ENCODE results near the gene GRIK1.
"Not testable (repeated sequence)": the region's sequence is repeated elsewhere in the genome, so short reads cannot be mapped to it uniquely, and the experiment has no call there.

Gene GRIK1

GRCh38 chr21:29939924-29940275 lies at the start of gene GRIK1:
GRIK1 (minus strand) TSS chr21:29939996.
- no peak for DNase-seq (ENCODE audit: low read depth)

- DNase-seq (ENCODE audit: low read depth) = no peak
Measured at GRCh38 chr21:29987762-29988161, 48.0 kb upstream of the GRIK1 start.

- no peak for DNase-seq (ENCODE audit: low read depth)
Measured at GRCh38 chr21:29985866-29986265, 46.1 kb upstream of the GRIK1 start.

GRCh38 chr21:29979043-29979442 lies 39.2 kb upstream of the GRIK1 start:
- DNase-seq (ENCODE audit: low read depth) = no peak

- DNase-seq (ENCODE audit: low read depth) = no peak
Measured at GRCh38 chr21:29975776-29976175, 36.0 kb upstream of the GRIK1 start.

- no peak for DNase-seq (ENCODE audit: low read depth)
Measured at GRCh38 chr21:29973258-29973657, 33.5 kb upstream of the GRIK1 start.

GRCh38 chr21:29961291-29962027 lies 21.7 kb upstream of the GRIK1 start:
- DNase-seq (ENCODE audit: low read depth) = no peak

- DNase-seq (ENCODE audit: low read depth) = no peak
Measured at GRCh38 chr21:29958551-29958950, 18.8 kb upstream of the GRIK1 start.

- not testable (repeated sequence) for DNase-seq (ENCODE audit: low read depth)
Measured at GRCh38 chr21:29958035-29958434, 18.2 kb upstream of the GRIK1 start.

GRCh38 chr21:29953690-29954089 lies 13.9 kb upstream of the GRIK1 start:
- no peak for DNase-seq (ENCODE audit: low read depth)

GRCh38 chr21:29953072-29953471 lies 13.3 kb upstream of the GRIK1 start:
- no peak for DNase-seq (ENCODE audit: low read depth)

GRCh38 chr21:29951911-29952310 lies 12.1 kb upstream of the GRIK1 start:
- no peak for DNase-seq (ENCODE audit: low read depth)

GRCh38 chr21:29949991-29950390 lies 10.2 kb upstream of the GRIK1 start:
- no peak for DNase-seq (ENCODE audit: low read depth)

GRCh38 chr21:29947119-29947518 lies 7.3 kb upstream of the GRIK1 start:
- no peak for DNase-seq (ENCODE audit: low read depth)

GRCh38 chr21:29943885-29944284 lies 4.1 kb upstream of the GRIK1 start:
- no peak for DNase-seq (ENCODE audit: low read depth)

GRCh38 chr21:29942034-29942433 lies 2.2 kb upstream of the GRIK1 start:
- DNase-seq (ENCODE audit: low read depth) = no peak

GRCh38 chr21:29940991-29941390 lies 1.2 kb upstream of the GRIK1 start:
- DNase-seq (ENCODE audit: low read depth) = no peak

- DNase-seq (ENCODE audit: low read depth) = no peak
Measured at GRCh38 chr21:29940361-29940760, 565 bp upstream of the GRIK1 start.

GRCh38 chr21:29939104-29939923 lies 482 bp downstream of the GRIK1 start:
- no peak for DNase-seq (ENCODE audit: low read depth)

- DNase-seq (ENCODE audit: low read depth) = no peak
Measured at GRCh38 chr21:29938776-29939103, 1.1 kb downstream of the GRIK1 start.

- DNase-seq (ENCODE audit: low read depth) = no peak
Measured at GRCh38 chr21:29933088-29933487, 6.7 kb downstream of the GRIK1 start.

GRCh38 chr21:29928537-29928936 lies 11.3 kb downstream of the GRIK1 start:
- DNase-seq (ENCODE audit: low read depth) = no peak

- no peak for DNase-seq (ENCODE audit: low read depth)
Measured at GRCh38 chr21:29920938-29921337, 18.9 kb downstream of the GRIK1 start.

GRCh38 chr21:29914326-29914725 lies 25.5 kb downstream of the GRIK1 start:
- no peak for DNase-seq (ENCODE audit: low read depth)

All from HS-5 (cell line).